ENCODE measurements around the gene CHST13.
"Not testable (repeated sequence)": the region's sequence is repeated elsewhere in the genome, so short reads cannot be mapped to it uniquely, and the experiment has no call there.

CHST13 gene

DNA sequence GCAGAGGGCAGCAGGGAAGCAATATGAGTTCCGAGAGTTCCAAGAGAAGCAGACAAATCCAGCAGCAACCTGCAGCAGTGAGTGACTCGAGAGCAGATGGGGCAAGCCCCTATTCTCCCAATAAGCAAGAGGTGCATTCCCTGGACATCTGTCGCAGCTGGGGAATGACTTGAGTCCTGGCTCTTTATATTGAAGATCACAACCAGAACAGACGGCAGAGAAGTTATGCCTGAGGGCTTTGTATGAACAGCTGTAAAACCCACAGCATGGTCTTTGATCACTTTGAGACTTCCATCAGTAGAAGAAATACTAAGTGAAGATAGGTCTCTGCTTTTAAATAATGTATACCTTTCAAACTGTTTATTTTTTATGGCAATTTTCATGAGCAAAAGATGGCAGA, 58.4 kb downstream of the CHST13 start:
- no peak for DNase-seq (ENCODE audit: low read depth in 2 of 2)

DNA sequence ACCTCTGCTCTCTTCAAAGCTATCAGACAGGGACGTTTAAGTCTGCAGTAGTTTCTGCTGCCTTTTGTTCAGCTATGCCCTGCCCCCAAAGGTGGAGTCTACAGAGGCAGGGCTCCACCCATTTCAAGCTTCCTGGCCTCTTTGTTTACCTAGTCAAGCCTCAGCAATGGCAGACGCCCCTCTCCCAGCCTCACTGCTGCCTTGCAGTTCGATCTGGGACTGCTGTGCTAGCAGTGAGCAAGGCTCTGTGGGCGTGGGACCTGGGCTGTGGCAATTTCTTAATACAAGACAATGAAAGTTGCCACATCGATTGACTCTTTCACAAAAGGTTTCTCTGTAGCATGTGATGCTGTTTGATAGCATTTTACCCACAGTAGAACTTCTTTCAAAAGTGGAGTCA, 67.6 kb downstream of the CHST13 start:
- not testable (repeated sequence) for DNase-seq (ENCODE audit: low read depth in 2 of 2)

Data from stimulated activated CD4-positive, alpha-beta T cell treated with anti-CD3 and anti-CD28 coated beads, Interleukin-12 subunit alpha, Interleukin-12 subunit beta, amount 100 ng/mL, for 24 hours (primary cell).